ENCODE measurements around the gene IL36RN.

DNA sequence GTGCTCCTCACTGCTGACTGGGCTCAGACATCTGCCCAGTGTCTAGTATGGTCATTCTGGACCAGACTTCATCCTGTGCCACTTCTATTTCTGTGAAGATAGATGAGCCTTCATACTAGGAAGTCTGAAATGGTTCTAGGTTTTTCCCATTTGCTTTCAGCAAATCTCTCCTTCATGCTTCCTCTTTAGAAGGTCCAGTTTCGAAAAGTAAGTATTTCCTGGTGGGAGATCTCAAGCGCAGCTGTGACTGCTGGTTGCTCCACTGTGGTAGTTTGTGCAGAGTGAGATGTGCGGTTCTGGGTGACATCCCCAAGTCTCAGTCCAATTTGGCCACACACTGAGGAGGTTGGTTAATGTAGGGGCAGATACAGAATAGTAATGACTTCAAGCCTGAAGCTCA lies 20.7 kb upstream of the IL36RN start:
- TF ChIP-seq, protein P1, sequence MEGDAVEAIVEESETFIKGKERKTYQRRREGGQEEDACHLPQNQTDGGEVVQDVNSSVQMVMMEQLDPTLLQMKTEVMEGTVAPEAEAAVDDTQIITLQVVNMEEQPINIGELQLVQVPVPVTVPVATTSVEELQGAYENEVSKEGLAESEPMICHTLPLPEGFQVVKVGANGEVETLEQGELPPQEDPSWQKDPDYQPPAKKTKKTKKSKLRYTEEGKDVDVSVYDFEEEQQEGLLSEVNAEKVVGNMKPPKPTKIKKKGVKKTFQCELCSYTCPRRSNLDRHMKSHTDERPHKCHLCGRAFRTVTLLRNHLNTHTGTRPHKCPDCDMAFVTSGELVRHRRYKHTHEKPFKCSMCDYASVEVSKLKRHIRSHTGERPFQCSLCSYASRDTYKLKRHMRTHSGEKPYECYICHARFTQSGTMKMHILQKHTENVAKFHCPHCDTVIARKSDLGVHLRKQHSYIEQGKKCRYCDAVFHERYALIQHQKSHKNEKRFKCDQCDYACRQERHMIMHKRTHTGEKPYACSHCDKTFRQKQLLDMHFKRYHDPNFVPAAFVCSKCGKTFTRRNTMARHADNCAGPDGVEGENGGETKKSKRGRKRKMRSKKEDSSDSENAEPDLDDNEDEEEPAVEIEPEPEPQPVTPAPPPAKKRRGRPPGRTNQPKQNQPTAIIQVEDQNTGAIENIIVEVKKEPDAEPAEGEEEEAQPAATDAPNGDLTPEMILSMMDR (conservative IDR thresholded peaks at IDR 0.05; ENCODE audit: low read depth, low read length) = no peak
- TF ChIP-seq EZH2phosphoT487 (IDR thresholded peaks at IDR 0.05; ENCODE audit: borderline replicate concordance, low read length) = no peak

Measured in PC-3 (cell line).